Activated effector memory CD4-positive, alpha-beta T cell treated with Interleukin-2 at 50 U/mL for 16 hours (primary cell): ENCODE results near the gene LMNA.
A peak's percentile ranks its signal among the peaks of the same experiment; 100 is the strongest.
"Not testable (repeated sequence)": the region's sequence is repeated elsewhere in the genome, so short reads cannot be mapped to it uniquely, and the experiment has no call there.

ENCODE experiments used
- DNase-seq: peaks from one replicate; pipeline ENCODE4 v3.0.0-alpha.2; 2020

The LMNA gene

GRCh38 chr1:156122519-156123355, 8.2 kb downstream of the LMNA start:
- no peak for DNase-seq

GRCh38 chr1:156123356-156124196, 9.1 kb downstream of the LMNA start:
- DNase-seq = peak; percentile 66

GRCh38 chr1:156124557-156125483, 10.3 kb downstream of the LMNA start:
- DNase-seq = no peak

- not testable (repeated sequence) for DNase-seq
Measured at GRCh38 chr1:156125544-156125943, 11.0 kb downstream of the LMNA start.

GRCh38 chr1:156126043-156126629, 11.6 kb downstream of the LMNA start:
- DNase-seq = peak; percentile 49

- DNase-seq = peak; percentile 83
Measured at GRCh38 chr1:156126630-156127534, 12.4 kb downstream of the LMNA start.

GRCh38 chr1:156128308-156128653, 13.8 kb downstream of the LMNA start:
- no peak for DNase-seq

GRCh38 chr1:156128654-156129597, 14.4 kb downstream of the LMNA start:
- DNase-seq = no peak

- peak; percentile 51 for DNase-seq
Measured at GRCh38 chr1:156129687-156130577, 15.4 kb downstream of the LMNA start.

GRCh38 chr1:156130578-156130942, 16.0 kb downstream of the LMNA start:
- no peak for DNase-seq

- DNase-seq = no peak
Measured at GRCh38 chr1:156134716-156135435, 20.4 kb downstream of the LMNA start.

- DNase-seq = no peak
Measured at GRCh38 chr1:156135930-156136871, 21.7 kb downstream of the LMNA start.

- no peak for DNase-seq
Measured at GRCh38 chr1:156136970-156137483, 22.5 kb downstream of the LMNA start.

- DNase-seq = no peak
Measured at GRCh38 chr1:156138458-156138867, 24.0 kb downstream of the LMNA start.

- no peak for DNase-seq
Measured at GRCh38 chr1:156140879-156141707, 26.6 kb downstream of the LMNA start.
